BE2C (cell line): Measurements from ENCODE around the gene TMTC3.
"Not testable (repeated sequence)": the region's sequence is repeated elsewhere in the genome, so short reads cannot be mapped to it uniquely, and the experiment has no call there.

Experiments used
- DNase-seq: peaks from one replicate; pipeline ENCODE4 v3.0.0-alpha.2; 2020
- H3K27me3 ChIP-seq: fragments of 250-450 bp; sonication (Bioruptor Pico); 2 replicates; pipeline ENCODE4 v1.5.1; 2020; ENCODE audit warnings: mild to moderate bottlenecking
- H3K36me3 ChIP-seq: fragments of 250-450 bp; sonication (Bioruptor Pico); 2 replicates; pipeline ENCODE4 v1.5.1; 2020; ENCODE audit warnings: mild to moderate bottlenecking
- H3K4me1 ChIP-seq: fragments of 250-450 bp; sonication (Bioruptor Pico); 2 replicates; pipeline ENCODE4 v1.5.1; 2020
- H3K4me3 ChIP-seq: 2 replicates; pipeline ENCODE4 v1.5.1; 2011; ENCODE audit warnings: low read depth, low read length
- H3K9me3 ChIP-seq: fragments of 250-450 bp; sonication (Bioruptor Pico); 2 replicates; pipeline ENCODE4 v1.5.1; 2020
- CTCF ChIP-seq: IDR thresholded peaks from 2 replicates; pipeline ENCODE4 v1.5.1; 2012; ENCODE audit warnings: mild to moderate bottlenecking, low read depth, low read length

The TMTC3 gene

GRCh38 chr12:88202500-88202899 is 60.4 kb downstream of the TMTC3 start:
- Histone ChIP-seq H3K27me3 (no peaks in the 10 kb centered on the region), H3K9me3 (no peaks in the 10 kb centered on the region), H3K4me1 (no peaks in the 10 kb centered on the region), H3K4me3 (no peak overlapping the region), H3K36me3 (no peaks in the 10 kb centered on the region)
- no peak for TF ChIP-seq CTCF
- DNase-seq: no peak

GRCh38 chr12:88206601-88207000 is 64.5 kb downstream of the TMTC3 start:
- TF ChIP-seq CTCF: no peak
- Histone ChIP-seq H3K27me3 (no peaks in the 10 kb centered on the region), H3K4me1 (no peaks in the 10 kb centered on the region), H3K9me3 (no peaks in the 10 kb centered on the region), H3K36me3 (no peaks in the 10 kb centered on the region), H3K4me3 (no peak overlapping the region)
- no peak for DNase-seq

- Histone ChIP-seq H3K36me3 (no peaks in the 10 kb centered on the region), H3K4me1 (no peaks in the 10 kb centered on the region), H3K27me3 (no peaks in the 10 kb centered on the region), H3K9me3 (no peaks in the 10 kb centered on the region), H3K4me3 (no peak overlapping the region)
- DNase-seq: no peak
- TF ChIP-seq CTCF: no peak
Observed at GRCh38 chr12:88207921-88208620, 66.0 kb downstream of the TMTC3 start.

GRCh38 chr12:88208661-88209060 is 66.6 kb downstream of the TMTC3 start:
- TF ChIP-seq CTCF: no peak
- Histone ChIP-seq H3K4me3 (no peak overlapping the region), H3K27me3 (no peaks in the 10 kb centered on the region), H3K9me3 (no peaks in the 10 kb centered on the region), H3K4me1 (no peaks in the 10 kb centered on the region), H3K36me3 (no peaks in the 10 kb centered on the region)
- no peak for DNase-seq

- H3K27me3 ChIP-seq, H3K4me1 ChIP-seq, DNase-seq, H3K9me3 ChIP-seq, H3K4me3 ChIP-seq, H3K36me3 ChIP-seq: not testable (repeated sequence)
Observed at GRCh38 chr12:88210311-88210710, 68.2 kb downstream of the TMTC3 start.

GRCh38 chr12:88218293-88218692 is 76.2 kb downstream of the TMTC3 start:
- no peaks in the 10 kb centered on the region for H3K36me3 ChIP-seq
- H3K4me1 ChIP-seq: no peaks in the 10 kb centered on the region
- no peak overlapping the region for H3K4me3 ChIP-seq
- TF ChIP-seq CTCF: no peak
- H3K9me3 ChIP-seq: no peaks in the 10 kb centered on the region
- no peak for DNase-seq
- no peaks in the 10 kb centered on the region for H3K27me3 ChIP-seq
